Body of pancreas (tissue), 4 donors: ENCODE data around the gene CTPS2.
"Not testable (repeated sequence)": the region's sequence is repeated elsewhere in the genome, so short reads cannot be mapped to it uniquely, and the experiment has no call there.

Experiments
- POLR2A ChIP-seq, 3 donors: fragments of 450-650 bp; IDR thresholded peaks; one replicate each; pipeline ENCODE4 v1.6.1; 2016; ENCODE audit warnings: antibody characterized with exemption in 3 of 3, mild to moderate bottlenecking in 2 of 3
- TF ChIP-seq, protein P1 (sequence below), 7 experiments: fragments of 450-650 bp in 4 of 7; fragments of 200-600 bp in 3 of 7; sonication (generic) in 3 of 7; IDR thresholded peaks; one replicate each; pipeline ENCODE4 v1.5.1; 2016 to 2019; ENCODE audit warnings: antibody characterized with exemption in 7 of 7

DNA sequence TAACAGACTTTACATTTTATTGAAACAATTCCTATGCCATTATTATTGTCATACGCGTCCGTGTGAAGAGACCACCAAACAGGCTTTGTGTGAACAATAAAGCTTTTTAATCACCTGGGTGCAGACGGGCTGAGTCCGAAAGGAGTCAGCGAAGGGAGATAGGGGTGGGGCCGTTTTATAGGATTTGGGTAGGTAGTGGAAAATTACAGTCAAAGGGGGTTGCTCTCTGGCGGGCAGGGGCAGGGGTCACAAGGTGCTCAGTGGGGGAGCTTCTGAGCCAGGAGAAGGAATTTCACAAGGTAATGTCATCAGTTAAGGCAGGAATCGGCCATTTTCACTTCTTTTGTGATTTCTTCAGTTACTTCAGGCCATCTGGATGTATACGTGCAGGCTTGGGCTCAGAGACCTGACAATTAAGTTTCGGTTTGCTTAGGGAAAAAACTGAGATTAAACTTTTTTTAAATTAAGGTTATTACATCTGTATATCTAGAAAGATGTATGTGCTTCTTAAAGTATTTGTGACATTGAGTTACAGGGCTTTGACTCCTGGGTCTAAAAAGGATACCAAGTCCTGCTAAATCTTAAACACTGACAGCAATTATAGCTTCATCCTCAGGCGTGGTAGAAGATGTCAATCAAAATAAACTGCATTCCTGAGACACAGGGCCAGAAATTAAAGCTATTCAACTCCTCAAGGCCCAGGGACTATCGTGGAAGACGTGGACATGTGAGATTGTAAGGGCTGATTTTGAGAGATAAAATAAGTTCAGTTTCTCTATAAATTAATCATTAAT, 132.3 kb downstream of the CTPS2 start:
- TF ChIP-seq POLR2A (IDR thresholded peaks at IDR 0.05): not testable (repeated sequence)
- TF ChIP-seq, protein P1, sequence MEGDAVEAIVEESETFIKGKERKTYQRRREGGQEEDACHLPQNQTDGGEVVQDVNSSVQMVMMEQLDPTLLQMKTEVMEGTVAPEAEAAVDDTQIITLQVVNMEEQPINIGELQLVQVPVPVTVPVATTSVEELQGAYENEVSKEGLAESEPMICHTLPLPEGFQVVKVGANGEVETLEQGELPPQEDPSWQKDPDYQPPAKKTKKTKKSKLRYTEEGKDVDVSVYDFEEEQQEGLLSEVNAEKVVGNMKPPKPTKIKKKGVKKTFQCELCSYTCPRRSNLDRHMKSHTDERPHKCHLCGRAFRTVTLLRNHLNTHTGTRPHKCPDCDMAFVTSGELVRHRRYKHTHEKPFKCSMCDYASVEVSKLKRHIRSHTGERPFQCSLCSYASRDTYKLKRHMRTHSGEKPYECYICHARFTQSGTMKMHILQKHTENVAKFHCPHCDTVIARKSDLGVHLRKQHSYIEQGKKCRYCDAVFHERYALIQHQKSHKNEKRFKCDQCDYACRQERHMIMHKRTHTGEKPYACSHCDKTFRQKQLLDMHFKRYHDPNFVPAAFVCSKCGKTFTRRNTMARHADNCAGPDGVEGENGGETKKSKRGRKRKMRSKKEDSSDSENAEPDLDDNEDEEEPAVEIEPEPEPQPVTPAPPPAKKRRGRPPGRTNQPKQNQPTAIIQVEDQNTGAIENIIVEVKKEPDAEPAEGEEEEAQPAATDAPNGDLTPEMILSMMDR (IDR thresholded peaks at IDR 0.05): not testable (repeated sequence)
